SK-N-SH treated with all-trans-retinoic acid at 6 μM for 48 hours (cell line): ENCODE data around the gene SMARCD3.

Source experiments
- ATAC-seq: fragments of 200-7000 bp; cut with Tn5 transposase; 3 replicates; pipeline ENCODE4 v1.9.1; 2020; ENCODE audit warnings: mild to moderate bottlenecking, moderate library complexity
- CSDC2 ChIP-seq: fragments of 250-450 bp; sonication (Bioruptor Pico); IDR thresholded peaks from 2 replicates; pipeline ENCODE4 v1.5.0; 2020; ENCODE audit warnings: mild to moderate bottlenecking, moderate library complexity
- GLIS3 ChIP-seq: fragments of 250-450 bp; sonication (Bioruptor Pico); IDR thresholded peaks from 2 replicates; pipeline ENCODE4 v1.5.0; 2020; ENCODE audit warnings: mild to moderate bottlenecking, moderate library complexity
- ISL1 ChIP-seq: fragments of 250-450 bp; sonication (Bioruptor Pico); IDR thresholded peaks from 2 replicates; pipeline ENCODE4 v2.1.2; 2022; ENCODE audit warnings: mild to moderate bottlenecking, moderate library complexity
- OSR1 ChIP-seq: fragments of 250-450 bp; sonication (Bioruptor Pico); IDR thresholded peaks from 2 replicates; pipeline ENCODE4 v1.8.0; 2022; ENCODE audit warnings: moderate library complexity, mild to moderate bottlenecking, inconsistent platforms
- PPARA ChIP-seq: fragments of 250-450 bp; sonication (Bioruptor Pico); IDR thresholded peaks from 2 replicates; pipeline ENCODE4 v1.5.0; 2020; ENCODE audit warnings: mild to moderate bottlenecking, borderline replicate concordance
- RARB ChIP-seq: fragments of 250-450 bp; sonication (Bioruptor Pico); IDR thresholded peaks from 2 replicates; pipeline ENCODE4 v1.8.0; 2021; ENCODE audit warnings: mild to moderate bottlenecking, moderate library complexity
- TCF4 ChIP-seq: fragments of 250-450 bp; sonication (Bioruptor Pico); IDR thresholded peaks from 2 replicates; pipeline ENCODE4 v1.8.0; 2021; ENCODE audit warnings: mild to moderate bottlenecking, moderate library complexity, borderline replicate concordance
- TOX ChIP-seq: fragments of 250-450 bp; sonication (Bioruptor Pico); IDR thresholded peaks from 2 replicates; pipeline ENCODE4 v1.8.0; 2021; ENCODE audit warnings: mild to moderate bottlenecking, moderate library complexity, borderline replicate concordance
- ZC3H10 ChIP-seq: fragments of 250-450 bp; sonication (Bioruptor Pico); IDR thresholded peaks from 2 replicates; pipeline ENCODE4 v1.5.1; 2021; ENCODE audit warnings: mild to moderate bottlenecking, moderate library complexity
- ZNF565 ChIP-seq: fragments of 450-650 bp; formaldehyde crosslinking; conservative IDR thresholded peaks from 2 replicates; pipeline ENCODE4 v1.5.0; 2020; ENCODE audit warnings: low read depth, mild to moderate bottlenecking, moderate library complexity
- ZNF70 ChIP-seq: fragments of 450-650 bp; formaldehyde crosslinking; IDR thresholded peaks from 2 replicates; pipeline ENCODE4 v1.5.0; 2020; ENCODE audit warnings: mild to moderate bottlenecking, moderate library complexity
- TF ChIP-seq, protein P1 (sequence below): fragments of 250-450 bp; sonication (Bioruptor Pico); IDR thresholded peaks from 2 replicates; pipeline ENCODE4 v1.5.0; 2020; ENCODE audit warnings: mild to moderate bottlenecking, moderate library complexity
- TF ChIP-seq, protein P2 (sequence below): fragments of 250-450 bp; sonication (Bioruptor Pico); IDR thresholded peaks from 2 replicates; pipeline ENCODE4 v1.8.0; 2021; ENCODE audit warnings: low read depth, mild to moderate bottlenecking, moderate library complexity, borderline replicate concordance
- TF ChIP-seq, protein P3 (sequence below): fragments of 250-450 bp; sonication (Bioruptor Pico); IDR thresholded peaks from 2 replicates; pipeline ENCODE4 v1.5.1; 2021; ENCODE audit warnings: mild to moderate bottlenecking, moderate library complexity

Gene SMARCD3

DNA sequence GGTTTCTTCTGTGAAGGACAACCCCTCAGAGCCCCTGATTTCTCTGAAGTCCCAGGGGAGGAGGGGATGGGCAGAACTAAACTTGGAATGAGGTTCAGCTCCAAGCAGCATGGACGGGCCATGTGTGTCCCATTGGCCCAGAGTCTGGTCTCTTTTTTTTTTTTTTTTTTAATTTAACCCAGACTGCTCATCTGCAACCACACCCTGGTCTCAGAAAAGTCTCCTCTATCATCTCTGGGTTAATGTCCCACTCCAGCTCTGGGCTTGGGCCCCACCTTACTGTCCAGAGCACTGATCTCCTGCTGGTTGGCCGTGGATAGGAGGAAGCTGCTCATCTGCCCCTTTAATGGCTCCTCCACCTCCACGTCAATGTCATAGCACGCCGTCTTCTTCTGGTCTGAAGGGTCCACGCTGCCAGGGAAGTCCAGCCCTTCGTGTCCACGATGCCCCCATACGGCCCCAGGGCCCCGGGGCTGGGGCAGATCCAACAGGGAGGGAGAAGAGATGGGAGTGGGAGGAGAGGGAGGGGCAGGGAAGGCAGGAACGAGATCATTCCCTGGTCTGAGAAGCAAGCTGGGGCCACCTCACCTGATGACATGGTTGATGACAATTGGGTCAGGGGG is 8.5 kb downstream of the SMARCD3 start (continued):
- TF ChIP-seq, protein P1, sequence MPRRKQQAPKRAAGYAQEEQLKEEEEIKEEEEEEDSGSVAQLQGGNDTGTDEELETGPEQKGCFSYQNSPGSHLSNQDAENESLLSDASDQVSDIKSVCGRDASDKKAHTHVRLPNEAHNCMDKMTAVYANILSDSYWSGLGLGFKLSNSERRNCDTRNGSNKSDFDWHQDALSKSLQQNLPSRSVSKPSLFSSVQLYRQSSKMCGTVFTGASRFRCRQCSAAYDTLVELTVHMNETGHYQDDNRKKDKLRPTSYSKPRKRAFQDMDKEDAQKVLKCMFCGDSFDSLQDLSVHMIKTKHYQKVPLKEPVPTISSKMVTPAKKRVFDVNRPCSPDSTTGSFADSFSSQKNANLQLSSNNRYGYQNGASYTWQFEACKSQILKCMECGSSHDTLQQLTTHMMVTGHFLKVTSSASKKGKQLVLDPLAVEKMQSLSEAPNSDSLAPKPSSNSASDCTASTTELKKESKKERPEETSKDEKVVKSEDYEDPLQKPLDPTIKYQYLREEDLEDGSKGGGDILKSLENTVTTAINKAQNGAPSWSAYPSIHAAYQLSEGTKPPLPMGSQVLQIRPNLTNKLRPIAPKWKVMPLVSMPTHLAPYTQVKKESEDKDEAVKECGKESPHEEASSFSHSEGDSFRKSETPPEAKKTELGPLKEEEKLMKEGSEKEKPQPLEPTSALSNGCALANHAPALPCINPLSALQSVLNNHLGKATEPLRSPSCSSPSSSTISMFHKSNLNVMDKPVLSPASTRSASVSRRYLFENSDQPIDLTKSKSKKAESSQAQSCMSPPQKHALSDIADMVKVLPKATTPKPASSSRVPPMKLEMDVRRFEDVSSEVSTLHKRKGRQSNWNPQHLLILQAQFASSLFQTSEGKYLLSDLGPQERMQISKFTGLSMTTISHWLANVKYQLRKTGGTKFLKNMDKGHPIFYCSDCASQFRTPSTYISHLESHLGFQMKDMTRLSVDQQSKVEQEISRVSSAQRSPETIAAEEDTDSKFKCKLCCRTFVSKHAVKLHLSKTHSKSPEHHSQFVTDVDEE (CRISPR knock-in tag) = no peak
- TF ChIP-seq ZC3H10 (CRISPR knock-in tag) = no peak
- no peak for TF ChIP-seq ZNF565 (CRISPR knock-in tag)

DNA sequence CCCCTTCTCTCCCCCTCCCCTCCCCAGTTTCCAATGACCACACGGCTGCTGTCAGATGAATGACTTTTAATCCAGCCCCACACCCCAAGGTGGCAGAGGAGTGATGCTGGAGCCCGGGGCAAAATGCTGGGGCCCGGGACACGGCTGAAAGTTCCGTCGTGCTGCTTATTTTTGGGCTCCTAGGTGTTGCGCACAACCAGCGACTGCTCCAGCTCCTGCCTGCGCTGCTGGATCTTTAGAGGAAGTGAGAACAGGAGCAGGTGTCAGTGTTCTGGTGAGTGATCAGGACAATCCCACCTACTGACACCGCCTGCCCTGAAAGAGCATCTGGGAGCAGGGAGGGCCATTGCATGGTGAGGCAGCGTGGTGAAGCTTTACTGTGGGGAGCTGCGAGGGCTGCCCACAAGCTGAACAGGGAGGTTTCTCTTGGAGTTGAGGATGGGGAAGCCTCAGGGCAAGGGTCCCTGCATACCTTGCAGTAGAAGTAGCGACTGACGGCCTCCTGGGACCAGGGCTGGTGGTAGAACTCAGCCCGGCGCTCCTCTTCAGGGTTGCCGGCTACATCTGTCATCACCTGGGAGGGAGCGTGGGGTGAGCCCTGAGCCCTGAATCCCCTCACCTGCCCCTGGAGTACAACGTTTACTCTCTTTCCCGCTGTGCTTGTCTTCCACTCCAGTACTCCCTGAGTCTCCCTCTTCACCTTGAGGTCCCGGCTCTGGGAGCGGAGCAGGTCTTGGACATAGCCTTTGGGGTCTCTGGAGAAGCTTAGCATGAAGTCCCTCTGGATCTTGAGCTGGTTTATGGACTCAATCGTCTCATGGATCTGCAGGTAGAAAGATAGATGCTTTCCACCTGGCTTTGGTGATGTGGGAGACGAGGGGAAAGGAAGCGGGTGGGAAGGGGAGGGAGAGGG is 9.3 kb downstream of the SMARCD3 start:
- ATAC-seq = no peak
- no peak for TF ChIP-seq RARB (CRISPR knock-in tag)

DNA sequence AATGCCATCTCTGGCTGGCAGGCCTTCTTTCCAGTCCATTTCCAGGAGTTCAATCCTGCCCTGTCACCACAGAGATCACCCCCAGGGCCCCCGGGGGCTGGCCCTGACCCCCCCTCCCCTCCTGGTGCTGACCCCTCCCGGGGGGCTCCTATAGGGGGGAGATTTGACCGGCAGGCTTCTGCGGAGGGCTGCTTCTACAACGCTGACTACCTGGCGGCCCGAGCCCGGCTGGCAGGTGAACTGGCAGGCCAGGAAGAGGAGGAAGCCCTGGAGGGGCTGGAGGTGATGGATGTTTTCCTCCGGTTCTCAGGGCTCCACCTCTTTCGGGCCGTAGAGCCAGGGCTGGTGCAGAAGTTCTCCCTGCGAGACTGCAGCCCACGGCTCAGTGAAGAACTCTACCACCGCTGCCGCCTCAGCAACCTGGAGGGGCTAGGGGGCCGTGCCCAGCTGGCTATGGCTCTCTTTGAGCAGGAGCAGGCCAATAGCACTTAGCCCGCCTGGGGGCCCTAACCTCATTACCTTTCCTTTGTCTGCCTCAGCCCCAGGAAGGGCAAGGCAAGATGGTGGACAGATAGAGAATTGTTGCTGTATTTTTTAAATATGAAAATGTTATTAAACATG is 10.2 kb downstream of the SMARCD3 start:
- no peak for TF ChIP-seq OSR1 (CRISPR knock-in tag)
- TF ChIP-seq ZC3H10 (CRISPR knock-in tag) = no peak
- TF ChIP-seq, protein P2, sequence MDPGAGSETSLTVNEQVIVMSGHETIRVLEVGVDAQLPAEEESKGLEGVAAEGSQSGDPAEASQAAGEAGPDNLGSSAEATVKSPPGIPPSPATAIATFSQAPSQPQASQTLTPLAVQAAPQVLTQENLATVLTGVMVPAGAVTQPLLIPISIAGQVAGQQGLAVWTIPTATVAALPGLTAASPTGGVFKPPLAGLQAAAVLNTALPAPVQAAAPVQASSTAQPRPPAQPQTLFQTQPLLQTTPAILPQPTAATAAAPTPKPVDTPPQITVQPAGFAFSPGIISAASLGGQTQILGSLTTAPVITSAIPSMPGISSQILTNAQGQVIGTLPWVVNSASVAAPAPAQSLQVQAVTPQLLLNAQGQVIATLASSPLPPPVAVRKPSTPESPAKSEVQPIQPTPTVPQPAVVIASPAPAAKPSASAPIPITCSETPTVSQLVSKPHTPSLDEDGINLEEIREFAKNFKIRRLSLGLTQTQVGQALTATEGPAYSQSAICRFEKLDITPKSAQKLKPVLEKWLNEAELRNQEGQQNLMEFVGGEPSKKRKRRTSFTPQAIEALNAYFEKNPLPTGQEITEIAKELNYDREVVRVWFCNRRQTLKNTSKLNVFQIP (CRISPR knock-in tag) = no peak
- no peak for TF ChIP-seq RARB (CRISPR knock-in tag)
- TF ChIP-seq PPARA (CRISPR knock-in tag) = no peak
- no peak for TF ChIP-seq GLIS3 (CRISPR knock-in tag)
- TF ChIP-seq TCF4 (CRISPR knock-in tag) = no peak
- TF ChIP-seq CSDC2 = no peak
- TF ChIP-seq ZNF70 (CRISPR knock-in tag) = no peak
- no peak for TF ChIP-seq TOX
- no peak for TF ChIP-seq ISL1 (CRISPR knock-in tag)
- no peak for ATAC-seq

DNA sequence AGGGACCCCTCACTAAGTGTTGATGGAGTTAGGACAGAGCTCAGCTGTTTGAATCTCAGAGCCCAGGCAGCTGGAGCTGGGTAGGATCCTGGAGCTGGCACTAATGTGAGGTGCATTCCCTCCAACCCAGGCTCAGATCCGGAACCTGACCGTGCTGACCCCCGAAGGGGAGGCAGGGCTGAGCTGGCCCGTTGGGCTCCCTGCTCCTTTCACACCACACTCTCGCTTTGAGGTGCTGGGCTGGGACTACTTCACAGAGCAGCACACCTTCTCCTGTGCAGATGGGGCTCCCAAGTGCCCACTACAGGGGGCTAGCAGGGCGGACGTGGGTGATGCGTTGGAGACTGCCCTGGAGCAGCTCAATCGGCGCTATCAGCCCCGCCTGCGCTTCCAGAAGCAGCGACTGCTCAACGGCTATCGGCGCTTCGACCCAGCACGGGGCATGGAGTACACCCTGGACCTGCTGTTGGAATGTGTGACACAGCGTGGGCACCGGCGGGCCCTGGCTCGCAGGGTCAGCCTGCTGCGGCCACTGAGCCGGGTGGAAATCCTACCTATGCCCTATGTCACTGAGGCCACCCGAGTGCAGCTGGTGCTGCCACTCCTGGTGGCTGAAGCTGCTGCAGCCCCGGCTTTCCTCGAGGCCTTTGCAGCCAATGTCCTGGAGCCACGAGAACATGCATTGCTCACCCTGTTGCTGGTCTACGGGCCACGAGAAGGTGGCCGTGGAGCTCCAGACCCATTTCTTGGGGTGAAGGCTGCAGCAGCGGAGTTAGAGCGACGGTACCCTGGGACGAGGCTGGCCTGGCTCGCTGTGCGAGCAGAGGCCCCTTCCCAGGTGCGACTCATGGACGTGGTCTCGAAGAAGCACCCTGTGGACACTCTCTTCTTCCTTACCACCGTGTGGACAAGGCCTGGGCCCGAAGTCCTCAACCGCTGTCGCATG is 11.0 kb downstream of the SMARCD3 start:
- ATAC-seq = no peak
- TF ChIP-seq, protein P3, sequence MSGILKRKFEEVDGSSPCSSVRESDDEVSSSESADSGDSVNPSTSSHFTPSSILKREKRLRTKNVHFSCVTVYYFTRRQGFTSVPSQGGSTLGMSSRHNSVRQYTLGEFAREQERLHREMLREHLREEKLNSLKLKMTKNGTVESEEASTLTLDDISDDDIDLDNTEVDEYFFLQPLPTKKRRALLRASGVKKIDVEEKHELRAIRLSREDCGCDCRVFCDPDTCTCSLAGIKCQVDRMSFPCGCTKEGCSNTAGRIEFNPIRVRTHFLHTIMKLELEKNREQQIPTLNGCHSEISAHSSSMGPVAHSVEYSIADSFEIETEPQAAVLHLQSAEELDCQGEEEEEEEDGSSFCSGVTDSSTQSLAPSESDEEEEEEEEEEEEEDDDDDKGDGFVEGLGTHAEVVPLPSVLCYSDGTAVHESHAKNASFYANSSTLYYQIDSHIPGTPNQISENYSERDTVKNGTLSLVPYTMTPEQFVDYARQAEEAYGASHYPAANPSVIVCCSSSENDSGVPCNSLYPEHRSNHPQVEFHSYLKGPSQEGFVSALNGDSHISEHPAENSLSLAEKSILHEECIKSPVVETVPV = no peak
- TF ChIP-seq CSDC2 (no peak), GLIS3 (CRISPR knock-in tag) (no peak), TCF4 (CRISPR knock-in tag) (no peak)
- TF ChIP-seq, protein P2 (CRISPR knock-in tag) = no peak
